WTC11 (cell line): ENCODE data around the gene ATP1A4. TPM values are rescaled to one million over a fixed set of nuclear protein-coding genes. Genes with fewer than 3 reads are reported as not detected.

ENCODE experiments used
- ATAC-seq: fragments of 200-7000 bp; cut with Tn5 transposase; 2 replicates; pipeline ENCODE4 v1.10.0; 2021; ENCODE audit warnings: mild to moderate bottlenecking, moderate library complexity
- CTCF ChIA-PET: fragments of 300-600 bp; sonication (Branson Sonifier 250); formaldehyde crosslinking; loops from one replicate; lab custom pipeline; 2021; ENCODE audit warnings: antibody characterized with exemption; lab: Charles Lee
- POLR2A ChIA-PET: fragments of 350-600 bp; sonication (Branson Sonifier 250); formaldehyde crosslinking; loops from one replicate; lab custom pipeline; 2021; ENCODE audit warnings: antibody characterized with exemption; lab: Charles Lee
- DNase-seq: peaks from one replicate; pipeline ENCODE4 v3.0.0; 2021; ENCODE audit warnings: low spot score
- H3K27ac Mint-ChIP-seq: 2 replicates; pipeline ENCODE4 v1.8.0; 2021; ENCODE audit warnings: mixed read lengths
- H3K27me3 Mint-ChIP-seq: 2 replicates; pipeline ENCODE4 v1.8.0; 2021; ENCODE audit warnings: low read depth, mild to moderate bottlenecking, moderate library complexity, mixed read lengths
- H3K36me3 Mint-ChIP-seq: 2 replicates; pipeline ENCODE4 v1.8.0; 2021; ENCODE audit warnings: mixed read lengths
- H3K4me1 Mint-ChIP-seq: 2 replicates; pipeline ENCODE4 v1.8.0; 2022; ENCODE audit warnings: mixed read lengths
- H3K4me3 Mint-ChIP-seq: 2 replicates; pipeline ENCODE4 v1.8.0; 2021; ENCODE audit warnings: mild to moderate bottlenecking, moderate library complexity, mixed read lengths
- H3K9me3 Mint-ChIP-seq: 2 replicates; pipeline ENCODE4 v1.8.0; 2021; ENCODE audit warnings: mixed read lengths
- GRHL2 ChIP-seq: fragments of 250-450 bp; sonication (Bioruptor Pico); IDR thresholded peaks from 2 replicates; pipeline ENCODE4 v1.8.0; 2022; ENCODE audit warnings: mild to moderate bottlenecking, moderate library complexity; ENCODE audit not compliant: insufficient replicate concordance, severe bottlenecking
- GTF2I ChIP-seq: fragments of 250-450 bp; sonication (Bioruptor Pico); conservative IDR thresholded peaks from 2 replicates; pipeline ENCODE4 v1.4.0; 2021; ENCODE audit warnings: mild to moderate bottlenecking
- IRF2 ChIP-seq: sonication (generic); formaldehyde crosslinking; IDR thresholded peaks from 2 replicates; pipeline ENCODE4 v1.8.0; 2022; ENCODE audit warnings: low read depth, missing genetic modification reagents, borderline replicate concordance
- MAX ChIP-seq: sonication (generic); formaldehyde crosslinking; IDR thresholded peaks from 2 replicates; pipeline ENCODE4 v1.8.0; 2022; ENCODE audit warnings: mild to moderate bottlenecking, missing genetic modification reagents
- MYBL2 ChIP-seq: sonication (generic); formaldehyde crosslinking; IDR thresholded peaks from 2 replicates; pipeline ENCODE4 v1.8.1; 2023; ENCODE audit warnings: mild to moderate bottlenecking, moderate library complexity, missing genetic modification reagents
- NFE2L1 ChIP-seq: sonication (generic); formaldehyde crosslinking; IDR thresholded peaks from 2 replicates; pipeline ENCODE4 v1.8.1; 2023; ENCODE audit warnings: missing genetic modification reagents
- PRRX2 ChIP-seq: fragments of 250-450 bp; sonication (Bioruptor Pico); IDR thresholded peaks from 2 replicates; pipeline ENCODE4 v1.8.0; 2021; ENCODE audit warnings: mild to moderate bottlenecking
- SMAD4 ChIP-seq: sonication (generic); formaldehyde crosslinking; IDR thresholded peaks from 2 replicates; pipeline ENCODE4 v1.8.0; 2022; ENCODE audit warnings: mild to moderate bottlenecking, missing genetic modification reagents
- SOX15 ChIP-seq: fragments of 250-450 bp; sonication (Bioruptor Pico); IDR thresholded peaks from 2 replicates; pipeline ENCODE4 v1.9.0; 2021; ENCODE audit warnings: mild to moderate bottlenecking
- ZNF121 ChIP-seq: sonication (generic); formaldehyde crosslinking; IDR thresholded peaks from 2 replicates; pipeline ENCODE4 v1.8.0; 2023; ENCODE audit warnings: missing genetic modification reagents
- ZNF232 ChIP-seq: sonication (generic); formaldehyde crosslinking; IDR thresholded peaks from 2 replicates; pipeline ENCODE4 v1.8.0; 2022; ENCODE audit warnings: mild to moderate bottlenecking, missing genetic modification reagents
- ZNF317 ChIP-seq: sonication (generic); formaldehyde crosslinking; IDR thresholded peaks from 2 replicates; pipeline ENCODE4 v1.8.1; 2023; ENCODE audit warnings: low read depth, mild to moderate bottlenecking, moderate library complexity, missing genetic modification reagents, borderline replicate concordance
- ZNF396 ChIP-seq: fragments of 250-450 bp; sonication (Bioruptor Pico); IDR thresholded peaks from 2 replicates; pipeline ENCODE4 v1.8.0; 2021; ENCODE audit warnings: mild to moderate bottlenecking, moderate library complexity, borderline replicate concordance
- ZNF423 ChIP-seq: fragments of 250-450 bp; sonication (Bioruptor Pico); IDR thresholded peaks from 2 replicates; pipeline ENCODE4 v2.1.2; 2022; ENCODE audit warnings: mild to moderate bottlenecking, moderate library complexity
- ZNF671 ChIP-seq: fragments of 250-450 bp; sonication (Bioruptor Pico); IDR thresholded peaks from 2 replicates; pipeline ENCODE4 v1.8.0; 2021; ENCODE audit warnings: mild to moderate bottlenecking
- ZSCAN18 ChIP-seq: fragments of 250-450 bp; sonication (Bioruptor Pico); IDR thresholded peaks from 2 replicates; pipeline ENCODE4 v2.1.2; 2022; ENCODE audit warnings: mild to moderate bottlenecking, moderate library complexity
- total RNA-seq: library from RNA; stranded (reverse); gene quantifications from 3 replicates; pipeline ENCODE4 v1.2.3, GENCODE V29; 2021
- TF ChIP-seq, protein P1 (sequence below): sonication (generic); formaldehyde crosslinking; IDR thresholded peaks from 2 replicates; pipeline ENCODE4 v1.8.0; 2023; ENCODE audit warnings: missing genetic modification reagents
- TF ChIP-seq, protein P2 (sequence below): sonication (generic); formaldehyde crosslinking; IDR thresholded peaks from 2 replicates; pipeline ENCODE4 v1.8.1; 2023; ENCODE audit warnings: mild to moderate bottlenecking, missing genetic modification reagents, moderate library complexity
- TF ChIP-seq, protein P3 (sequence below): sonication (generic); formaldehyde crosslinking; IDR thresholded peaks from 2 replicates; pipeline ENCODE4 v1.8.1; 2022; ENCODE audit warnings: low read depth, missing genetic modification reagents, borderline replicate concordance
- TF ChIP-seq, protein P4 (sequence below): sonication (generic); formaldehyde crosslinking; IDR thresholded peaks from 2 replicates; pipeline ENCODE4 v1.8.0; 2023; ENCODE audit warnings: missing genetic modification reagents, mild to moderate bottlenecking, borderline replicate concordance

Gene ATP1A4
- total RNA-seq, 1 experiment from 2014 or later: 0.37 TPM

GRCh38 chr1:160154790-160155189 lies 3.4 kb downstream of the ATP1A4 start:
- POLR2A ChIA-PET: no interaction called here
- no peak for TF ChIP-seq SOX15 (CRISPR knock-in tag)
- TF ChIP-seq, all 79 proteins: peak for 0
- Mint-ChIP-seq H3K4me1 (0 out of 2 replicates have a peak, but pooled peaks cover 2% of the 10 kb centered on the region), H3K27me3 (no peaks in the 10 kb centered on the region; the same call in 1 of the 2 replicates), H3K27ac (no peak overlapping the region), H3K9me3 (no peaks in the 10 kb centered on the region), H3K4me3 (no peak overlapping the region), H3K36me3 (no peaks in the 10 kb centered on the region)
- CTCF ChIA-PET: no interaction called here
- ATAC-seq (no peak), DNase-seq (no peak)

GRCh38 chr1:160156361-160156760 lies 5.0 kb downstream of the ATP1A4 start:
- ChIA-PET POLR2A (no interaction called here), CTCF (interaction anchor here (0.9 to 1.7 kb wide), 7 partner anchors 37 to 220 kb away, joined by 3 to 6 read pairs (median 4); no protein-coding TSS in a partner anchor)
- no peak for TF ChIP-seq ZNF121
- TF ChIP-seq NFE2L1 (CRISPR knock-in tag): no peak
- TF ChIP-seq, protein P1, sequence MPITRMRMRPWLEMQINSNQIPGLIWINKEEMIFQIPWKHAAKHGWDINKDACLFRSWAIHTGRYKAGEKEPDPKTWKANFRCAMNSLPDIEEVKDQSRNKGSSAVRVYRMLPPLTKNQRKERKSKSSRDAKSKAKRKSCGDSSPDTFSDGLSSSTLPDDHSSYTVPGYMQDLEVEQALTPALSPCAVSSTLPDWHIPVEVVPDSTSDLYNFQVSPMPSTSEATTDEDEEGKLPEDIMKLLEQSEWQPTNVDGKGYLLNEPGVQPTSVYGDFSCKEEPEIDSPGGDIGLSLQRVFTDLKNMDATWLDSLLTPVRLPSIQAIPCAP (CRISPR knock-in tag): no peak
- TF ChIP-seq PRRX2: no peak
- TF ChIP-seq, protein P2, sequence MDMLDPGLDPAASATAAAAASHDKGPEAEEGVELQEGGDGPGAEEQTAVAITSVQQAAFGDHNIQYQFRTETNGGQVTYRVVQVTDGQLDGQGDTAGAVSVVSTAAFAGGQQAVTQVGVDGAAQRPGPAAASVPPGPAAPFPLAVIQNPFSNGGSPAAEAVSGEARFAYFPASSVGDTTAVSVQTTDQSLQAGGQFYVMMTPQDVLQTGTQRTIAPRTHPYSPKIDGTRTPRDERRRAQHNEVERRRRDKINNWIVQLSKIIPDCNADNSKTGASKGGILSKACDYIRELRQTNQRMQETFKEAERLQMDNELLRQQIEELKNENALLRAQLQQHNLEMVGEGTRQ (CRISPR knock-in tag): no peak
- no peak for TF ChIP-seq ZNF317 (CRISPR knock-in tag)
- TF ChIP-seq ZNF671 (CRISPR knock-in tag): no peak
- TF ChIP-seq SOX15 (CRISPR knock-in tag): no peak
- TF ChIP-seq GTF2I (CRISPR knock-in tag): no peak
- TF ChIP-seq GRHL2 (CRISPR knock-in tag): no peak
- no peak for TF ChIP-seq ZNF232 (CRISPR knock-in tag)
- no peak for TF ChIP-seq SMAD4 (CRISPR knock-in tag)
- TF ChIP-seq MAX: no peak
- no peak for ATAC-seq
- DNase-seq: no peak
- Mint-ChIP-seq H3K27me3 (no peaks in the 10 kb centered on the region; the same call in 1 of the 2 replicates), H3K9me3 (no peaks in the 10 kb centered on the region), H3K4me3 (no peak overlapping the region), H3K27ac (no peak overlapping the region), H3K4me1 (0 out of 2 replicates have a peak, but pooled peaks cover 2% of the 10 kb centered on the region), H3K36me3 (no peaks in the 10 kb centered on the region)

- POLR2A ChIA-PET: no interaction called here
- TF ChIP-seq, protein P3, sequence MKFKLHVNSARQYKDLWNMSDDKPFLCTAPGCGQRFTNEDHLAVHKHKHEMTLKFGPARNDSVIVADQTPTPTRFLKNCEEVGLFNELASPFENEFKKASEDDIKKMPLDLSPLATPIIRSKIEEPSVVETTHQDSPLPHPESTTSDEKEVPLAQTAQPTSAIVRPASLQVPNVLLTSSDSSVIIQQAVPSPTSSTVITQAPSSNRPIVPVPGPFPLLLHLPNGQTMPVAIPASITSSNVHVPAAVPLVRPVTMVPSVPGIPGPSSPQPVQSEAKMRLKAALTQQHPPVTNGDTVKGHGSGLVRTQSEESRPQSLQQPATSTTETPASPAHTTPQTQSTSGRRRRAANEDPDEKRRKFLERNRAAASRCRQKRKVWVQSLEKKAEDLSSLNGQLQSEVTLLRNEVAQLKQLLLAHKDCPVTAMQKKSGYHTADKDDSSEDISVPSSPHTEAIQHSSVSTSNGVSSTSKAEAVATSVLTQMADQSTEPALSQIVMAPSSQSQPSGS: no peak
- TF ChIP-seq ZSCAN18 (CRISPR knock-in tag) (no peak), ZNF423 (no peak), MYBL2 (CRISPR knock-in tag) (no peak), IRF2 (CRISPR knock-in tag) (no peak), ZNF396 (CRISPR knock-in tag) (no peak)
- TF ChIP-seq, protein P4, sequence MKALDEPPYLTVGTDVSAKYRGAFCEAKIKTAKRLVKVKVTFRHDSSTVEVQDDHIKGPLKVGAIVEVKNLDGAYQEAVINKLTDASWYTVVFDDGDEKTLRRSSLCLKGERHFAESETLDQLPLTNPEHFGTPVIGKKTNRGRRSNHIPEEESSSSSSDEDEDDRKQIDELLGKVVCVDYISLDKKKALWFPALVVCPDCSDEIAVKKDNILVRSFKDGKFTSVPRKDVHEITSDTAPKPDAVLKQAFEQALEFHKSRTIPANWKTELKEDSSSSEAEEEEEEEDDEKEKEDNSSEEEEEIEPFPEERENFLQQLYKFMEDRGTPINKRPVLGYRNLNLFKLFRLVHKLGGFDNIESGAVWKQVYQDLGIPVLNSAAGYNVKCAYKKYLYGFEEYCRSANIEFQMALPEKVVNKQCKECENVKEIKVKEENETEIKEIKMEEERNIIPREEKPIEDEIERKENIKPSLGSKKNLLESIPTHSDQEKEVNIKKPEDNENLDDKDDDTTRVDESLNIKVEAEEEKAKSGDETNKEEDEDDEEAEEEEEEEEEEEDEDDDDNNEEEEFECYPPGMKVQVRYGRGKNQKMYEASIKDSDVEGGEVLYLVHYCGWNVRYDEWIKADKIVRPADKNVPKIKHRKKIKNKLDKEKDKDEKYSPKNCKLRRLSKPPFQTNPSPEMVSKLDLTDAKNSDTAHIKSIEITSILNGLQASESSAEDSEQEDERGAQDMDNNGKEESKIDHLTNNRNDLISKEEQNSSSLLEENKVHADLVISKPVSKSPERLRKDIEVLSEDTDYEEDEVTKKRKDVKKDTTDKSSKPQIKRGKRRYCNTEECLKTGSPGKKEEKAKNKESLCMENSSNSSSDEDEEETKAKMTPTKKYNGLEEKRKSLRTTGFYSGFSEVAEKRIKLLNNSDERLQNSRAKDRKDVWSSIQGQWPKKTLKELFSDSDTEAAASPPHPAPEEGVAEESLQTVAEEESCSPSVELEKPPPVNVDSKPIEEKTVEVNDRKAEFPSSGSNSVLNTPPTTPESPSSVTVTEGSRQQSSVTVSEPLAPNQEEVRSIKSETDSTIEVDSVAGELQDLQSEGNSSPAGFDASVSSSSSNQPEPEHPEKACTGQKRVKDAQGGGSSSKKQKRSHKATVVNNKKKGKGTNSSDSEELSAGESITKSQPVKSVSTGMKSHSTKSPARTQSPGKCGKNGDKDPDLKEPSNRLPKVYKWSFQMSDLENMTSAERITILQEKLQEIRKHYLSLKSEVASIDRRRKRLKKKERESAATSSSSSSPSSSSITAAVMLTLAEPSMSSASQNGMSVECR (CRISPR knock-in tag): no peak
- ATAC-seq: no peak
- no peak overlapping the region for H3K27ac Mint-ChIP-seq
- no peak for DNase-seq
- no peaks in the 10 kb centered on the region for H3K9me3 Mint-ChIP-seq
- no peak overlapping the region for H3K4me3 Mint-ChIP-seq
- CTCF ChIA-PET: interaction anchor here (0.6 to 1.7 kb wide), 5 partner anchors 41 to 135 kb away, joined by 3 to 6 read pairs (median 4); partner anchors contain the start of gene ATP1A2
- H3K36me3 Mint-ChIP-seq: no peaks in the 10 kb centered on the region
- no peaks in the 10 kb centered on the region for H3K27me3 Mint-ChIP-seq
- H3K4me1 Mint-ChIP-seq: peaks cover 4% of the 10 kb centered on the region
These were observed 5.8 kb downstream of the ATP1A4 start for GRCh38 chr1:160157174-160157573.
